Lung (tissue), 12 donors: ENCODE measurements around the gene ZNF468. TPM values are rescaled to one million over a fixed set of nuclear protein-coding genes. Genes with fewer than 3 reads are reported as not detected.
"Not testable (repeated sequence)": the region's sequence is repeated elsewhere in the genome, so short reads cannot be mapped to it uniquely, and the experiment has no call there.

Source experiments
- ATAC-seq: fragments of 200-7000 bp; cut with Tn5 transposase; one replicate; pipeline ENCODE4 v1.9.1; 2020; ENCODE audit warnings: moderate number of reproducible peaks; ENCODE audit not compliant: insufficient read depth, low FRiP score
- DNase-seq, 3 donors: peaks; one replicate each; pipeline ENCODE4 v3.0.0-alpha.2; 2013 to 2017
- H3K27ac ChIP-seq, 2 donors: one replicate each; pipeline ENCODE4 v1.5.1; 2013; ENCODE audit warnings: mild to moderate bottlenecking in 2 of 2, moderate library complexity in 2 of 2, control low read depth in 1 of 2, inconsistent platforms in 1 of 2, low read depth in 1 of 2, low read length in 1 of 2
- H3K27me3 ChIP-seq, 3 donors: one replicate each; pipeline ENCODE4 v1.5.1; 2013; ENCODE audit warnings: low read length in 2 of 3; ENCODE audit not compliant: control insufficient read depth in 3 of 3, insufficient read depth in 3 of 3
- H3K36me3 ChIP-seq, 4 donors: one replicate each; pipeline ENCODE4 v1.5.1; 2013; ENCODE audit warnings: low read length in 4 of 4, mild to moderate bottlenecking in 1 of 4, moderate library complexity in 1 of 4; ENCODE audit not compliant: control insufficient read depth in 4 of 4, insufficient read depth in 4 of 4
- H3K4me1 ChIP-seq, 5 donors: one replicate each; pipeline ENCODE4 v1.5.1; 2013; ENCODE audit warnings: low read length in 5 of 5, mild to moderate bottlenecking in 2 of 5, moderate library complexity in 1 of 5; ENCODE audit not compliant: control insufficient read depth in 5 of 5, insufficient read depth in 5 of 5
- H3K4me3 ChIP-seq: one replicate; pipeline ENCODE4 v1.5.1; 2013; ENCODE audit warnings: mild to moderate bottlenecking, control low read depth, moderate library complexity
- H3K9ac ChIP-seq, 2 donors: one replicate each; pipeline ENCODE4 v1.5.1; 2013; ENCODE audit warnings: low read length in 2 of 2, control low read depth in 1 of 2; ENCODE audit not compliant: insufficient read depth in 1 of 2
- H3K9me3 ChIP-seq, 4 donors: one replicate each; pipeline ENCODE4 v1.5.1; 2013; ENCODE audit warnings: low read length in 3 of 4, mild to moderate bottlenecking in 1 of 4, moderate library complexity in 1 of 4; ENCODE audit not compliant: control insufficient read depth in 4 of 4, insufficient read depth in 3 of 4
- WGBS, 2 donors: extraction: QIAGEN DNeasy Blood & Tissue Kit; methylation state at CpG; one replicate each; pipeline ENCODE4 v1.1.7; 2013; 5-methylcytosine and 5-hydroxymethylcytosine counted together
- polyA plus RNA-seq, 2 donors: library from polyadenylated mRNA; stranded (reverse); fragments of 200-250 nt; gene quantifications; one replicate each; pipeline ENCODE4 v1.2.1, GENCODE V29; 2013
- total RNA-seq, 2 donors: library from RNA; depleted of rRNA in 1 of 2; stranded (reverse); fragments of >200 nt in 1 of 2; gene quantifications; one replicate each; pipeline ENCODE4 v1.2.1, GENCODE V29; 2014 to 2021
- TF ChIP-seq, protein P1 (sequence below): IDR thresholded peaks from 2 replicates; pipeline ENCODE4 v1.5.1; 2012; ENCODE audit warnings: mild to moderate bottlenecking; ENCODE audit errors: control extremely low read depth, extremely low read depth
- donor health status: control.
- donor health status: control.
- donor health status: Bipolar disorder and iron deficiency.
- donor health status: healthy.
- donor health status: DM: yes; HTN: yes; CAD: no.

ZNF468 gene
- total and polyA plus RNA-seq, 4 donors = 8.5 to 36.3 (median 12.2) TPM

DNA sequence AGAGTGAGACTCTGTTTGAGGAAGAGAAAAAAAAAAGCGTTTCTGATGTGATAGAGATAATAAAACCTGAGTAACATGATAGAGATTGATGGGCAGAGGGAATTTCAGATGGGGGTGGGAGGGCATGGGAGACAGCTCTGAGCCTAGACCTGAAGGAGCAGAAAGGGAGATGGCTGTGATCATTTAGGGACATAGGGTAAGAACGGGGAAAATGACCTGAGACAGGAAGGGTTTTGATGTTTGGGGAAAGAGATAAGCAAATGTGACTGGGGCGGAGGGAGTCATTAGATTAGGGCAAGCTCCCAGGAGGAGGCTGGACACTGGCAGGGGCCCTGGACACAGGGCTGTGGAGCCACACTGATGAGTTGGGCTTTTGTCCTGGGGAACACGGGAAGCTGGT, 33.9 kb upstream of the ZNF468 start:
- Histone ChIP-seq H3K4me3 (no peak overlapping the region), H3K36me3 (peaks cover 2 to 18% (median 10%) of the 10 kb centered on the region in 4 donors), H3K9ac (no peak overlapping the region), H3K27ac (no peak overlapping the region), H3K4me1 (peaks cover 0 to 4% (median 0%) of the 10 kb centered on the region in 5 donors), H3K9me3 (peaks cover 0 to 4% (median 0%) of the 10 kb centered on the region in 4 donors), H3K27me3 (no peaks in the 10 kb centered on the region)
- DNase-seq (no peak), ATAC-seq (no peak)
- 47 to 50% methylated on average over 4 of the region's 4 CpGs for WGBS, 2 donors
- TF ChIP-seq, protein P1, sequence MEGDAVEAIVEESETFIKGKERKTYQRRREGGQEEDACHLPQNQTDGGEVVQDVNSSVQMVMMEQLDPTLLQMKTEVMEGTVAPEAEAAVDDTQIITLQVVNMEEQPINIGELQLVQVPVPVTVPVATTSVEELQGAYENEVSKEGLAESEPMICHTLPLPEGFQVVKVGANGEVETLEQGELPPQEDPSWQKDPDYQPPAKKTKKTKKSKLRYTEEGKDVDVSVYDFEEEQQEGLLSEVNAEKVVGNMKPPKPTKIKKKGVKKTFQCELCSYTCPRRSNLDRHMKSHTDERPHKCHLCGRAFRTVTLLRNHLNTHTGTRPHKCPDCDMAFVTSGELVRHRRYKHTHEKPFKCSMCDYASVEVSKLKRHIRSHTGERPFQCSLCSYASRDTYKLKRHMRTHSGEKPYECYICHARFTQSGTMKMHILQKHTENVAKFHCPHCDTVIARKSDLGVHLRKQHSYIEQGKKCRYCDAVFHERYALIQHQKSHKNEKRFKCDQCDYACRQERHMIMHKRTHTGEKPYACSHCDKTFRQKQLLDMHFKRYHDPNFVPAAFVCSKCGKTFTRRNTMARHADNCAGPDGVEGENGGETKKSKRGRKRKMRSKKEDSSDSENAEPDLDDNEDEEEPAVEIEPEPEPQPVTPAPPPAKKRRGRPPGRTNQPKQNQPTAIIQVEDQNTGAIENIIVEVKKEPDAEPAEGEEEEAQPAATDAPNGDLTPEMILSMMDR = no peak

DNA sequence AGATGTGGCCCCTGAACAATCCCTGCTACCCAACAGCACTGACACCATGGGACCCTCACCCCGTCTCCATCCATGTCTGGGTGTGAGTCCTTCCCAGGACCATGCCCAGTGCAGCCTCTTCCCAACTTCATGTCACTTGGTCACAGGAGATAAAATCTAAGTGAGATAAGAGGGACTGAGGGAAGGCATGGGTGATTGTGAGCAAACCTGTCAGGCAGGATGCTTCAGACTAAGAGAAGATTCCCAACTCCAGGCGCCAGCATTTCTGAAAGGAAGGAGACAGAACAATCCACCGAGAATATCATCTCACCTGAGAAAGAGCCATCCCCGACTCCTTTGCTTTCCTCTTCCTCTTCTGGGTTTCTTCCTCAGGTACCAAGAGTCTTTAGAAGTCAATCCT, 32.5 kb upstream of the ZNF468 start:
- Histone ChIP-seq H3K4me3 (no peak overlapping the region), H3K27ac (no peak overlapping the region), H3K9ac (no peak overlapping the region), H3K9me3 (peaks cover 0 to 10% (median 0%) of the 10 kb centered on the region in 4 donors), H3K36me3 (peaks cover 8 to 24% (median 14%) of the 10 kb centered on the region in 4 donors), H3K27me3 (no peaks in the 10 kb centered on the region), H3K4me1 (no peaks in the 10 kb centered on the region)
- 92 to 93% methylated on average over 4 of the region's 4 CpGs for WGBS, 2 donors
- TF ChIP-seq, protein P1 = no peak
- ATAC-seq = no peak
- no peak for DNase-seq

DNA sequence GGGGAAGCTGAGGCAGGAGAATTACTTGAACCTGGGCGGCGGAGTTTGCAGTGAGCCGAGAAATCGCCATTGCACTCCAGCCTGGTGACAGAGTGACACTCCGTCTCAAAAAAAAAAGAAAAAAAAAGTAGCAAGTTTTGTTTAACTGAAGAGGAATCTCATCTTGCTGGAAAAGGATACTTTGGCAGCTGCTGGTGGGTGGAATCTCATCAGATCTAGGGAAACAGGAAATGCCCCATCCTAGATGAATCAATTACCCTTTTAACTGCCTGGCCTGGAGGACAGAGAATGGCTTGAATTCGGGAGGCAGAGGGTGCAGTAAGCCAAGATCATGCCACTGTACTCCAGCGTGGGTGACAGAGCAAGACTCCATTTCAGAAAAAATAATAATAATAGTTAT, 31.7 kb upstream of the ZNF468 start:
- TF ChIP-seq, protein P1 = no peak
- WGBS, 2 donors = 89 to 90% methylated on average over 7 of the region's 7 CpGs
- H3K36me3 ChIP-seq = peaks cover 15 to 27% (median 20%) of the 10 kb centered on the region in 4 donors
- no peak for ATAC-seq
- H3K9me3 ChIP-seq = peaks cover 0 to 15% (median 0%) of the 10 kb centered on the region in 4 donors
- no peaks in the 10 kb centered on the region for H3K4me1 ChIP-seq
- no peaks in the 10 kb centered on the region for H3K27me3 ChIP-seq
- no peak overlapping the region for H3K27ac ChIP-seq
- H3K9ac ChIP-seq = no peak overlapping the region
- no peak for DNase-seq
- no peak overlapping the region for H3K4me3 ChIP-seq

DNA sequence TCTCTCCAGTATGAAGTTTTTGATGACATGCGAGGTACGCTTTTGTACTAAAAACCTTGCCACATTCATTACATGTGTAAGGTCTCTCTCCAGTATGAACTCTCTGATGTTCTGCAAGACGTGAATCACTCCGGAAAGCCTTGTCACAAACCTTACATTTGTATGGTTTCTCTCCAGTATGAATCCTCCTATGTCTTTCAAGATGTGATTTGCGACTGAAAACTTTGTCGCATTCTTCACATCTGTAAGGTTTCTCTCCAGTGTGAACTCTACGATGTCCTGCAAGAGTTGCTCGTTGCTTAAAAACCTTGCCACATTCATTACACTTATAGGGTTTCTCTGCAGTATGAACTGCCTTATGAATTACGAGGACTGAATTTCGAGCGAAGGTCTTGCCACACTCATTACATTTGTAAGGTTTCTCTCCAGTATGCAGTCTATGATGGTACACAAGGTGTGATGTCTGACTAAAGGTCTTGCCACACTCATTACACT, 23.5 kb upstream of the ZNF468 start:
- H3K4me3 ChIP-seq = no peak overlapping the region

DNA sequence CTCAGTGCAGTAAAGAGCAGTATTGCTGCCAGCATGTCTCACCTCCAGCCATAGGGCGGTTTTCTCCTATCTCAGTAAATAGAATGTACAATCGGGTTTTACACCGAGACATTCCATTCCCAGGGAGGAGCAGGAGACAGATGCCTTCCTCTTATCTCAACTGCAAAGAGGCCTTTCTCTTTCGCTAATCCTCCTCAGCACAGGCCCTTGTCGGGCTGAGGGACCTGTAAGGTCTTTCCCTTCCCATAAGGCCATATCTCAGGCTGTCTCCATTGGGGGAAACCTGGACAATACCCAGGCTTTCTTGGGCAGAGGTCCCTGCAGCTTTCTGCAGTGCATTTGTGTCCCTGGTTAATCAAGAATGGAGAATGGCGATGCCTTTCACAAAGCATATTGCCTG, 15.6 kb upstream of the ZNF468 start:
- H3K36me3 ChIP-seq, H3K27me3 ChIP-seq, H3K4me3 ChIP-seq, DNase-seq, H3K9ac ChIP-seq, H3K4me1 ChIP-seq, H3K9me3 ChIP-seq, ATAC-seq, H3K27ac ChIP-seq: not testable (repeated sequence)
- WGBS, 2 donors = 79 to 87% methylated on average over 6 of the region's 6 CpGs

More for the DNA sequence above, 23.5 kb upstream of the ZNF468 start:
- Histone ChIP-seq H3K36me3 (peaks cover 29 to 56% (median 44%) of the 10 kb centered on the region in 4 donors), H3K27ac (no peak overlapping the region), H3K27me3 (no peaks in the 10 kb centered on the region), H3K9ac (no peak overlapping the region), H3K9me3 (peaks cover 3 to 35% (median 9%) of the 10 kb centered on the region in 4 donors), H3K4me1 (no peaks in the 10 kb centered on the region)
- DNase-seq = no peak
- ATAC-seq = no peak
- 89 to 95% methylated on average over 11 of the region's 11 CpGs for WGBS, 2 donors
- TF ChIP-seq, protein P1 = no peak
